Measurements from ENCODE around the gene GDA.
A peak's percentile ranks its signal among the peaks of the same experiment; 100 is the strongest.
"Not testable (repeated sequence)": the region's sequence is repeated elsewhere in the genome, so short reads cannot be mapped to it uniquely, and the experiment has no call there.

GDA gene

GRCh38 chr9:72255569-72255968 lies 106.3 kb downstream of the GDA start:
- TF ChIP-seq, protein P1, sequence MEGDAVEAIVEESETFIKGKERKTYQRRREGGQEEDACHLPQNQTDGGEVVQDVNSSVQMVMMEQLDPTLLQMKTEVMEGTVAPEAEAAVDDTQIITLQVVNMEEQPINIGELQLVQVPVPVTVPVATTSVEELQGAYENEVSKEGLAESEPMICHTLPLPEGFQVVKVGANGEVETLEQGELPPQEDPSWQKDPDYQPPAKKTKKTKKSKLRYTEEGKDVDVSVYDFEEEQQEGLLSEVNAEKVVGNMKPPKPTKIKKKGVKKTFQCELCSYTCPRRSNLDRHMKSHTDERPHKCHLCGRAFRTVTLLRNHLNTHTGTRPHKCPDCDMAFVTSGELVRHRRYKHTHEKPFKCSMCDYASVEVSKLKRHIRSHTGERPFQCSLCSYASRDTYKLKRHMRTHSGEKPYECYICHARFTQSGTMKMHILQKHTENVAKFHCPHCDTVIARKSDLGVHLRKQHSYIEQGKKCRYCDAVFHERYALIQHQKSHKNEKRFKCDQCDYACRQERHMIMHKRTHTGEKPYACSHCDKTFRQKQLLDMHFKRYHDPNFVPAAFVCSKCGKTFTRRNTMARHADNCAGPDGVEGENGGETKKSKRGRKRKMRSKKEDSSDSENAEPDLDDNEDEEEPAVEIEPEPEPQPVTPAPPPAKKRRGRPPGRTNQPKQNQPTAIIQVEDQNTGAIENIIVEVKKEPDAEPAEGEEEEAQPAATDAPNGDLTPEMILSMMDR (IDR thresholded peaks at IDR 0.05; ENCODE audit: low read depth, low read length), result no peak
- DNase-seq (ENCODE audit: extremely low read depth, low read depth), result no peak

GRCh38 chr9:72256931-72257330 lies 107.7 kb downstream of the GDA start:
- DNase-seq (ENCODE audit: extremely low read depth, low read depth), result no peak
- TF ChIP-seq, protein P1 (IDR thresholded peaks at IDR 0.05; ENCODE audit: low read depth, low read length), result no peak

DNA sequence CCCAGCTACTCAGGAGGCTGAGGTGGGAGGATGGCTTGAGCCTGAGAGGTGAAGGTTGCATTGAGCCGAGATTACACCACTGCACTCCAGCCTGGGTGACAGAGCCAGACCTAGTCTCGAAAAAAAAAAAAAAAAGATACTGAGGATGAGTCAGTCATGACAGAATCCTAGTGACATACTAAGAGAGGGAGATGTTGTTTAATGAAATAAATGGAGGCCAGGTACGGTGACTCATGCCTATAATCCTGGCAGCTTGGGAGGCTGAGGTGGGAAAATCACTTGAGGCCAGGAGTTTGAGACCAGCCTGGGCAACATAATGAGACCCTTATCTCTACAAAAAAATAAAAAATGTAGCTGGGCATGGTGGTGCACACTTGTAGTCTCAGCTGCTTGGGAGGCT lies 108.6 kb downstream of the GDA start:
- TF ChIP-seq, protein P1 (IDR thresholded peaks at IDR 0.05; ENCODE audit: low read depth, low read length), result no peak
- DNase-seq (ENCODE audit: extremely low read depth, low read depth), result no peak

GRCh38 chr9:72262063-72262462 lies 112.8 kb downstream of the GDA start:
- TF ChIP-seq, protein P1 (IDR thresholded peaks at IDR 0.05; ENCODE audit: low read depth, low read length), result no peak
- no peak for DNase-seq (ENCODE audit: extremely low read depth, low read depth)

DNA sequence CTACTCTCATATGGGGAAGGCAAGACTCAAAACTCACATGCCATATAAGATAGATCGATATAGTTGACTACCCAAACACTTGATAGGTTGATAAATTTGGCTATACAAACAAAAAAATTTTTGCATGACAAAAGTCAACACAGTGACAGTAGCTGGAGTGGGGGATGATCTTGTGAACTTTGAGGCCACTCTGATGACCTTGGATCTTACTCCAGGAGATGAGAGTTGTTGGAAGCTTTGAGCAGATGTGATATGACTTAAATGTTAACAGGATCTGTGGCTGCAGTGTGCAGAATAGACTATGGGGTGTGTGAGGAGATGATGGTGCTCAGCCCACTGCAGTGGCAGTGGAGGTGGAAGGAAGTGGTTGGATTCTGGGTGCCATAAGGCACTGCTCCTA lies 114.3 kb downstream of the GDA start:
- TF ChIP-seq, protein P1 (IDR thresholded peaks at IDR 0.05; ENCODE audit: low read depth, low read length), result no peak
- no peak for DNase-seq (ENCODE audit: extremely low read depth, low read depth)

- DNase-seq (ENCODE audit: extremely low read depth, low read depth), result no peak
- TF ChIP-seq, protein P1 (IDR thresholded peaks at IDR 0.05; ENCODE audit: low read depth, low read length), result no peak
Observed at GRCh38 chr9:72268961-72269360, 119.7 kb downstream of the GDA start.

DNA sequence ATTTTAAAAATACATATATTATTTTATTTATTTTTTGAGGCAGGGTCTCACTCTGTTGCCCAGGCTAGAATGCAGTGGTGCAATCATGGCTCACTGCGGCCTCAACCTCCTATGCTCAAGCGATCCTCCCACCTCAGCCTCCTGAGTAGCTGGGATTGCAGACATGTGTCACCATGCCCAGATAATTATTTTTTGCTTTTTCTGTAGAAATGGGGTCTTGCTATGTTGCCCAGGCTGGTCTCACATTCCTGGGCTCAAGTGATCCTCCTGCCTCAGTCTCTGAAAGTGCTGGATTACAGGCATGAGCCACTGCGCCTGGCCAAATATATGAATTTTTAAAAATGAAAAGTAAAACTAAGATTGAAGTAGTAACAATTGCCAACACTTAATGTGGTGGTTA lies 121.1 kb downstream of the GDA start:
- DNase-seq (ENCODE audit: extremely low read depth, low read depth), result not testable (repeated sequence)

DNA sequence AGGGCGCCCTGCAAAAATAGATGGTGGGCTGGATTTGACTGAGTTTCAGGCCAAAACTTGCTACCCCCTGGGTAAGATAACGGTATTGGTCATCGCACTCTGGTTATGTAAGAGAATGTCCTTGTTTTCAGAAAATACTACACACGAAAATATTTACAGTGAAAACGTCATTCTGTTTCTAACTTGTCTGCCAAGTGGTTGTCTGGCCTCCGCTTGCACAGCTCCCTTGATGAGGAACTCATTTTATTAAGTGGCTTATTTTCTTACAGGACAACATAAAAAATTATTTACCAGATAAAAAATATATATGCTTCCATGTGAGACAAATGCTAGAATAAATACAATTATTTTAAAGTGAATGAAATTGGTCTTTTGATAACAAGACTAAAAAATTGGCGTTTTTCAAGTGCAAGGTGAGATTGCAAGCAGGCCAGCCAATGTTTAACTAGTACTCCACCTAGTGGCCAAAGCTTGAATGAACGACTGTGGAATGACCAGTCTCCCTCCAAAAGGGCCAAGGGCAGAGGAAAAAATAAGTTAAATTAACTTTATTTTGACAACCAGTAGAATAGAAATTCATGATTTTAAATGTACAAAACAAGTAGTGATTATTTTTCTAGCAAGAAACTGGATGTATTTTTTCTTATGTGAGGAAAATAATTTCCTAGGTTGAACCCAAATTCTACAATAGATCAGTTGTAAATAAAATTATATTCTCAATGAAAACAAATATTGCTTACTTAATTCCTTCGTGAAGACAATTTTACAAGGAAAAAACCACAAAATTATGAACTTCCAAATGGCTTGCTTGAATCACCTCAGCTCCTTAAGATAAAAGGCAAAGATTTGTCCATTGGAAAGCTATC lies 122.6 kb downstream of the GDA start:
- TF ChIP-seq, protein P1 (IDR thresholded peaks at IDR 0.05; ENCODE audit: low read depth, low read length), result peak; percentile 92
- DNase-seq (ENCODE audit: extremely low read depth, low read depth), result no peak
